ENCODE data around the gene ERF. TPM values are rescaled to one million over a fixed set of nuclear protein-coding genes. Genes with fewer than 3 reads are reported as not detected.

The ERF gene
- total and polyA plus RNA-seq, 2 of the 4 experiments (the other 2 are of a cell fraction): 5.2 to 32.4 TPM

DNA sequence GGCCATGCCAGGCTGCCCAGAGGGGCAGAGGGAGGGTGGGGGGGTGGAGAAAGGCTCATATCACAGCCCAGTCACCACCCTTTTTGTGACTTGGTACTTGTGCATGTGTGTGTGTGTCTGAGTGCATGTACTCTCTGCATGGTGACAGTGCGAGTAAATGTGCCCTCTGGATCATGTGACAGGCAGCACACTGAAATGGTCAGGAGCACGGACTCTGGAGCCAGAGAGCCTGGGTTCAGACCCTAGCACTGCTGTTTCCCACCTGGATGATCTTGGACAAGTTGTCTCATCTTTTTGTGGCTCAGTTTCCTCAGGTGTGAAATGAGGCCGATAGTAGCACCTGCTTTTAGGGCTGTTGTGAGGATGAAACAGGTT, 16.1 kb upstream of the ERF start:
- Histone ChIP-seq H4K91ac (ENCODE audit: insufficient read depth, low read depth, low read length) (peak overlapping the region; percentile 96), H3K4ac (ENCODE audit: low read depth, low read length) (peak overlapping the region; percentile 99), H4K5ac (ENCODE audit: low read depth, low read length) (peak overlapping the region; percentile 95), H2AK9ac (replicated peaks; ENCODE audit: low read depth, low read length, poor library complexity) (peak overlapping the region; percentile 99), H3K56ac (ENCODE audit: extremely low read depth, insufficient read depth, low read length) (no peak overlapping the region), H3K27ac (ENCODE audit: insufficient read depth, low read length) (peak overlapping the region; percentile 88), H3K14ac (replicated peaks; ENCODE audit: low read depth, low read length) (peak overlapping the region; percentile 97), H3K18ac (ENCODE audit: low read depth, low read length) (peak overlapping the region; percentile 76), H4K8ac (ENCODE audit: low read depth in 2 of 2, low read length in 2 of 2) (peak overlapping the region; percentile 58 to 98; a peak in 2 of 4 replicates), H3K9me1 (ENCODE audit: insufficient read depth, low read length) (peaks cover 9% of the 10 kb centered on the region), H3K4me2 (ENCODE audit: low read depth, low read length) (peak overlapping the region; percentile 95), H4K20me1 (ENCODE audit: insufficient read depth, low read length) (peaks cover 19% of the 10 kb centered on the region; the same call in 1 of the 2 replicates), H3K9me3 (ENCODE audit: control insufficient read depth, insufficient read depth, low read length) (no peaks in the 10 kb centered on the region), H3K4me1 (ENCODE audit: control insufficient read depth, insufficient read depth, low read length) (peaks cover 11% of the 10 kb centered on the region), H2AK5ac (ENCODE audit: low read depth, low read length) (peak overlapping the region; percentile 100), H2BK15ac (ENCODE audit: low read depth, low read length) (no peak overlapping the region; the same call in 2 of the 3 replicates), H3K27me3 (ENCODE audit: control insufficient read depth, insufficient read depth, low read length) (no peaks in the 10 kb centered on the region), H2BK5ac (ENCODE audit: low read depth, low read length, poor library complexity, severe bottlenecking) (peak overlapping the region; percentile 90), H2BK120ac (ENCODE audit: low read depth, low read length) (peak overlapping the region; percentile 77), H3K36me3 (ENCODE audit: control insufficient read depth, insufficient read depth, low read length) (peaks cover 26% of the 10 kb centered on the region), H3K23ac (ENCODE audit: low read depth, low read length) (peak overlapping the region; percentile 91), H3K79me1 (ENCODE audit: low read depth in 1 of 2, low read length in 2 of 2) (peaks cover 28 to 56% of the 10 kb centered on the region in 2 experiments), H3K9ac (ENCODE audit: low read depth, low read length) (peak overlapping the region; percentile 93), H2BK20ac (ENCODE audit: low read depth, low read length) (peak overlapping the region; percentile 84), H3K4me3 (ENCODE audit: insufficient read depth, low read depth, low read length) (no peak overlapping the region), H2AFZ (replicated peaks; ENCODE audit: low read length, poor library complexity) (peak overlapping the region; percentile 88)
- ATAC-seq (ENCODE audit: low read depth): no peak
- DNase-seq: no peak
- in situ Hi-C loops (cut with MboI; ENCODE audit: low sequenced_read_pairs): no loop called here
- 73% methylated on average over 2 of the region's 3 CpGs; no CpG with 5 or more reads in 1 of the 2 experiments for WGBS, 2 experiments (ENCODE audit: extremely low coverage in 2 of 2, insufficient read length in 1 of 2)
- ChIA-PET CTCF (interaction anchor here (1.2 to 2.7 kb wide), 3 partner anchors 8 to 25 kb away, joined by 3 to 12 read pairs (median 3); no protein-coding TSS in a partner anchor), POLR2A (ENCODE audit: unreplicated experiment) (no interaction called here)
- dilution Hi-C loops (cut with HindIII; ENCODE audit: low sequenced_read_pairs, unreplicated experiment): no loop called here
- no TSS peak for BruUV-seq (replicated peaks)
- intact Hi-C loops (cut with micrococcal nuclease): no loop called here
- TF ChIP-seq MAFK (IDR thresholded peaks at IDR 0.05; ENCODE audit: low read depth, low read length): no peak
- no peak for TF ChIP-seq BHLHE40 (IDR thresholded peaks at IDR 0.05; ENCODE audit: low read depth, low read length)
- no peak for TF ChIP-seq MXI1 (IDR thresholded peaks at IDR 0.05; ENCODE audit: borderline replicate concordance, low read depth, low read length)
- TF ChIP-seq CHD1 (IDR thresholded peaks at IDR 0.05; ENCODE audit: low read depth, low read length): no peak
